HepG2 (cell line): ENCODE results near the gene THUMPD2. TPM values are rescaled to one million over a fixed set of nuclear protein-coding genes. Genes with fewer than 3 reads are reported as not detected.

Experiments used
- ATAC-seq: fragments of 200-7000 bp; cut with Tn5 transposase; 3 replicates; pipeline ENCODE4 v1.9.1; 2020; ENCODE audit warnings: mild to moderate bottlenecking, moderate library complexity
- BruUV-seq: library from RNA; stranded (reverse); fragments of 400-500 nt; replicated peaks from 2 replicates; lab custom pipeline; 2021; lab: Mats Ljungman, UMichigan
- CTCF ChIA-PET: fragments of 300-600 bp; formaldehyde crosslinking; extraction: SDS; loops from one replicate; lab custom pipeline; 2021; ENCODE audit warnings: low total read pairs, inconsistent platforms, low intra/inter-chr PET ratio; lab: Yijun Ruan, JAX
- POLR2A ChIA-PET: fragments of 350-600 bp; sonication (Branson Sonifier 250); formaldehyde crosslinking; loops from one replicate; lab custom pipeline; 2020; ENCODE audit warnings: antibody characterized with exemption, inconsistent platforms; lab: Yijun Ruan, JAX
- DNase-seq: peaks from one replicate; pipeline ENCODE4 v3.0.0-alpha.2; 2015; ENCODE audit warnings: low spot score
- FAIRE-seq: peaks from 3 replicates; lab custom pipeline; 2011; peaks lifted over from hg19 to GRCh38; lab: Jason Lieb, UNC
- H2AFZ ChIP-seq: one replicate; pipeline ENCODE4 v1.6.1; 2011; ENCODE audit warnings: low read length, inconsistent platforms
- H3K27ac ChIP-seq: fragments of 300-600 bp; 3 replicates; pipeline ENCODE4 v1.8.0; 2011; ENCODE audit warnings: mixed run types, mild to moderate bottlenecking, mixed read lengths, low read length, inconsistent platforms; ENCODE audit not compliant: insufficient read depth; ENCODE audit errors: extremely low read length
- H3K27me3 ChIP-seq, 2 experiments: fragments of 200-600 bp in 1 of 2; 2 replicates in 1 of 2; 3 replicates in 1 of 2; pipeline versions ENCODE4 v1.6.0 to v1.8.0; 2011; ENCODE audit warnings: low read length in 2 of 2, mild to moderate bottlenecking in 2 of 2, moderate library complexity in 2 of 2, inconsistent platforms in 1 of 2; ENCODE audit not compliant: insufficient read depth in 2 of 2, control insufficient read depth in 1 of 2
- H3K36me3 ChIP-seq, 2 experiments: fragments of 200-600 bp in 1 of 2; replicated peaks in 1 of 2; 2 replicates in 1 of 2; 3 replicates in 1 of 2; pipeline versions ENCODE4 v1.5.1 to v1.8.0; 2011; ENCODE audit warnings: low read length in 2 of 2, inconsistent platforms in 1 of 2; ENCODE audit not compliant: insufficient read depth in 2 of 2, control insufficient read depth in 1 of 2
- H3K4me1 ChIP-seq: 2 replicates; pipeline ENCODE4 v1.5.1; 2012; ENCODE audit warnings: low read length, inconsistent platforms; ENCODE audit not compliant: insufficient read depth
- H3K4me2 ChIP-seq: 2 replicates; pipeline ENCODE4 v1.6.0; 2011; ENCODE audit warnings: low read depth, low read length, inconsistent platforms
- H3K4me3 ChIP-seq, 3 experiments: fragments of 200-600 bp in 1 of 3; sonication (generic), shearing (Covaris generic) in 1 of 3; replicated peaks in 1 of 3; 2 replicates each; pipeline ENCODE4 v1.5.1; 2011 to 2016; ENCODE audit warnings: low read length in 3 of 3, inconsistent platforms in 2 of 3, low read depth in 2 of 3, mild to moderate bottlenecking in 2 of 3, control low read depth in 1 of 3, mixed read lengths in 1 of 3; ENCODE audit not compliant: insufficient read depth in 1 of 3
- H3K79me2 ChIP-seq: one replicate; pipeline ENCODE4 v1.6.1; 2011; ENCODE audit warnings: low read length, inconsistent platforms; ENCODE audit not compliant: insufficient read depth
- H3K9ac ChIP-seq: 2 replicates; pipeline ENCODE4 v1.6.0; 2011; ENCODE audit warnings: mild to moderate bottlenecking, low read depth, low read length, inconsistent platforms; ENCODE audit not compliant: insufficient read depth
- H3K9me3 ChIP-seq: 2 replicates; pipeline ENCODE4 v1.5.1; 2012; ENCODE audit warnings: mild to moderate bottlenecking, low read length
- H4K20me1 ChIP-seq: 2 replicates; pipeline ENCODE4 v1.6.0; 2011; ENCODE audit warnings: inconsistent platforms, mild to moderate bottlenecking, low read length, moderate library complexity; ENCODE audit not compliant: insufficient read depth
- BATF2 ChIP-seq: sonication (generic); formaldehyde crosslinking; IDR thresholded peaks from 2 replicates; pipeline ENCODE4 v1.8.0; 2022; ENCODE audit warnings: mild to moderate bottlenecking, missing genetic modification reagents, moderate library complexity
- CHD4 ChIP-seq: fragments of 200-600 bp; sonication (generic); IDR thresholded peaks from 2 replicates; pipeline ENCODE4 v1.7.0; 2017; ENCODE audit warnings: mild to moderate bottlenecking, low read length, borderline replicate concordance
- CREB1 ChIP-seq, 2 experiments: fragments of 450-650 bp in 1 of 2; IDR thresholded peaks; 2 replicates each; pipeline ENCODE4 v1.6.1; 2016 to 2017; ENCODE audit warnings: control low read depth in 1 of 2, mild to moderate bottlenecking in 1 of 2, missing compliant biosample characterization in 1 of 2, missing genetic modification characterization in 1 of 2
- HNF4G ChIP-seq, 2 experiments: sonication (generic) in 1 of 2; formaldehyde crosslinking in 1 of 2; IDR thresholded peaks; 2 replicates each; pipeline versions ENCODE4 v1.4.0 to v1.6.1; 2011 to 2020; ENCODE audit warnings: borderline replicate concordance in 2 of 2, low read depth in 2 of 2, mild to moderate bottlenecking in 2 of 2, low read length in 1 of 2, missing genetic modification reagents in 1 of 2, moderate library complexity in 1 of 2
- MAFK ChIP-seq, 2 experiments: IDR thresholded peaks in 1 of 2; conservative IDR thresholded peaks in 1 of 2; 2 replicates each; pipeline ENCODE4 v1.6.1; 2011; ENCODE audit warnings: improper control_type of control experiment in 2 of 2, low read length in 2 of 2
- TCF12 ChIP-seq, 2 experiments: fragments of 450-650 bp in 1 of 2; sonication (generic) in 1 of 2; formaldehyde crosslinking in 1 of 2; IDR thresholded peaks; 2 replicates each; pipeline versions ENCODE4 v1.6.1 to v1.8.0; 2017 to 2022; ENCODE audit warnings: antibody characterized with exemption in 1 of 2, mild to moderate bottlenecking in 1 of 2, missing genetic modification reagents in 1 of 2, moderate library complexity in 1 of 2
- TEF ChIP-seq: sonication (generic); formaldehyde crosslinking; IDR thresholded peaks from 2 replicates; pipeline ENCODE4 v1.5.0; 2020; ENCODE audit warnings: missing genetic modification reagents
- THAP11 ChIP-seq: IDR thresholded peaks from 2 replicates; pipeline ENCODE4 v1.6.1; 2016; ENCODE audit warnings: missing biosample characterization, missing genetic modification reagents
- ZBTB42 ChIP-seq: sonication (generic); formaldehyde crosslinking; IDR thresholded peaks from 2 replicates; pipeline ENCODE4 v1.5.0; 2020; ENCODE audit warnings: mild to moderate bottlenecking, missing genetic modification reagents
- ZNF18 ChIP-seq: sonication (generic); formaldehyde crosslinking; IDR thresholded peaks from 2 replicates; pipeline ENCODE4 v1.8.0; 2022; ENCODE audit warnings: mild to moderate bottlenecking, missing genetic modification reagents; ENCODE audit not compliant: insufficient replicate concordance
- ZNF780A ChIP-seq: sonication (generic); formaldehyde crosslinking; IDR thresholded peaks from 2 replicates; pipeline ENCODE4 v1.8.0; 2022; ENCODE audit warnings: mild to moderate bottlenecking, missing genetic modification reagents, moderate library complexity
- WGBS: methylation state at CpG from one replicate; pipeline ENCODE4 v1.1.6; 2017; ENCODE audit warnings: low lambda C conversion rate; 5-methylcytosine and 5-hydroxymethylcytosine counted together
- in situ Hi-C: cut with HindIII; loops from 2 replicates; pipeline ENCODE4 v1.10.0; 2017; ENCODE audit warnings: low pct_unique_long_range_greater_than_20kb; ENCODE audit not compliant: extremely low pct_ligation_motif_present
- intact Hi-C: fragments of 100-400 bp; cut with micrococcal nuclease; formaldehyde crosslinking; loops from one replicate; pipeline ENCODE4 v1.10.0; 2022; ENCODE audit not compliant: unreplicated experiment
- polyA plus RNA-seq, 8 experiments: library from polyadenylated mRNA; depleted of rRNA in 3 of 8; stranded (reverse) in 7 of 8; unstranded in 1 of 8; fragments of >200 nt; fragmentation: Illumina TruSeq in 4 of 8; extraction: Trizol in 4 of 8; gene quantifications; 2 replicates each; pipeline versions ENCODE4 v1.2.1 to v1.2.3, GENCODE V29; 2011 to 2016; ENCODE audit warnings: low read depth in 4 of 8, missing spikeins in 1 of 8, mixed read lengths in 1 of 8; ENCODE audit not compliant: insufficient read depth in 1 of 8
- total RNA-seq, 5 experiments: library from RNA; depleted of rRNA; stranded (reverse); fragments of >200 nt; fragmentation: Illumina TruSeq; extraction: Trizol; gene quantifications; 2 replicates each; pipeline ENCODE4 v1.2.3, GENCODE V29; 2016; ENCODE audit warnings: low read depth in 1 of 5
- TF ChIP-seq, protein P1 (sequence below): sonication (generic); formaldehyde crosslinking; IDR thresholded peaks from 2 replicates; pipeline ENCODE4 v1.4.0; 2020; ENCODE audit warnings: missing genetic modification reagents, borderline replicate concordance
- TF ChIP-seq, protein P2 (sequence below): sonication (generic); formaldehyde crosslinking; IDR thresholded peaks from 2 replicates; pipeline ENCODE4 v1.8.0; 2022; ENCODE audit warnings: missing genetic modification reagents, mild to moderate bottlenecking, inconsistent platforms, borderline replicate concordance

The THUMPD2 gene
- total and polyA plus RNA-seq, 2 of the 13 experiments (the other 11 are each of a cell fraction or from before 2014, with no cell fraction given) = 11.8 to 15.6 TPM

GRCh38 chr2:39703181-39703872, 75.7 kb downstream of the THUMPD2 start:
- TF ChIP-seq, protein P1, sequence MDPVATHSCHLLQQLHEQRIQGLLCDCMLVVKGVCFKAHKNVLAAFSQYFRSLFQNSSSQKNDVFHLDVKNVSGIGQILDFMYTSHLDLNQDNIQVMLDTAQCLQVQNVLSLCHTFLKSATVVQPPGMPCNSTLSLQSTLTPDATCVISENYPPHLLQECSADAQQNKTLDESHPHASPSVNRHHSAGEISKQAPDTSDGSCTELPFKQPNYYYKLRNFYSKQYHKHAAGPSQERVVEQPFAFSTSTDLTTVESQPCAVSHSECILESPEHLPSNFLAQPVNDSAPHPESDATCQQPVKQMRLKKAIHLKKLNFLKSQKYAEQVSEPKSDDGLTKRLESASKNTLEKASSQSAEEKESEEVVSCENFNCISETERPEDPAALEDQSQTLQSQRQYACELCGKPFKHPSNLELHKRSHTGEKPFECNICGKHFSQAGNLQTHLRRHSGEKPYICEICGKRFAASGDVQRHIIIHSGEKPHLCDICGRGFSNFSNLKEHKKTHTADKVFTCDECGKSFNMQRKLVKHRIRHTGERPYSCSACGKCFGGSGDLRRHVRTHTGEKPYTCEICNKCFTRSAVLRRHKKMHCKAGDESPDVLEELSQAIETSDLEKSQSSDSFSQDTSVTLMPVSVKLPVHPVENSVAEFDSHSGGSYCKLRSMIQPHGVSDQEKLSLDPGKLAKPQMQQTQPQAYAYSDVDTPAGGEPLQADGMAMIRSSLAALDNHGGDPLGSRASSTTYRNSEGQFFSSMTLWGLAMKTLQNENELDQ = no peak
- no peak for TF ChIP-seq THAP11 (CRISPR knock-in tag)
- TF ChIP-seq TCF12 (IDR thresholded peaks at IDR 0.05) = no peak
- no peak for TF ChIP-seq TCF12 (CRISPR knock-in tag; IDR thresholded peaks at IDR 0.05)
- no peak for TF ChIP-seq CHD4
- no peak for TF ChIP-seq ZNF780A
- TF ChIP-seq CREB1 (IDR thresholded peaks at IDR 0.05) = no peak
- TF ChIP-seq CREB1 (CRISPR knock-in tag; IDR thresholded peaks at IDR 0.05) = no peak
- no peak for TF ChIP-seq TEF
- no peak for TF ChIP-seq MAFK (conservative IDR thresholded peaks at IDR 0.05 in 1 of 2, IDR thresholded peaks at IDR 0.05 in 1 of 2; ENCODE audit: low read length in 2 of 2)
- TF ChIP-seq, protein P2, sequence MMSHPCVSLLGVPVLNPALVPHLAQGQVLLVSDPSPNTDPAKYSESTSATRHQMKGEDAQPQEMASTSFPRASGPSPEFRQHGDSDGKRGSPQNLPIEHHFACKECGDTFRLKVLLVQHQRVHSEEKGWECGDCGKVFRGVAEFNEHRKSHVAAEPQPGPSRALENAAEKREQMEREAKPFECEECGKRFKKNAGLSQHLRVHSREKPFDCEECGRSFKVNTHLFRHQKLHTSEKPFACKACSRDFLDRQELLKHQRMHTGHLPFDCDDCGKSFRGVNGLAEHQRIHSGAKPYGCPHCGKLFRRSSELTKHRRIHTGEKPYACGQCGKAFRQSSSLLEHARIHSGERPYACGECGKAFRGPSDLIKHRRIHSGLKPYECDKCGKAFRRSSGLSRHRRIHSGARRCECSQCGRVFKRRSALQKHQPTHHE (CRISPR knock-in tag) = no peak
- TF ChIP-seq HNF4G (IDR thresholded peaks at IDR 0.05; ENCODE audit: borderline replicate concordance, low read depth, low read length) = no peak
- no peak for TF ChIP-seq HNF4G (CRISPR knock-in tag; IDR thresholded peaks at IDR 0.05; ENCODE audit: borderline replicate concordance, low read depth)
- no peak for TF ChIP-seq ZBTB42 (CRISPR knock-in tag)
- TF ChIP-seq BATF2 (CRISPR knock-in tag) = no peak
- no peak for TF ChIP-seq ZNF18 (CRISPR knock-in tag)
- TF ChIP-seq, all 625 proteins: peak for 0
- intact Hi-C loops (no loop called here), in situ Hi-C loops (no loop called here)
- POLR2A ChIA-PET = no interaction called here
- H3K36me3 ChIP-seq = no peaks in the 10 kb centered on the region
- no TSS peak for BruUV-seq
- peaks cover 0 to 3% of the 10 kb centered on the region in 2 experiments; a peak in 1 of 5 replicates for H3K27me3 ChIP-seq
- H3K9ac ChIP-seq = no peak overlapping the region
- WGBS = 6% methylated on average over 3 of the region's 3 CpGs
- no peak overlapping the region for H3K4me3 ChIP-seq
- peaks cover 26% of the 10 kb centered on the region for H3K4me1 ChIP-seq
- H3K9me3 ChIP-seq = peaks cover 17% of the 10 kb centered on the region
- CTCF ChIA-PET = no interaction called here
- no peak overlapping the region for H3K27ac ChIP-seq
- no peak for ATAC-seq
- no peaks in the 10 kb centered on the region for H3K79me2 ChIP-seq
- H2AFZ ChIP-seq = no peak overlapping the region
- FAIRE-seq = no peak
- no peaks in the 10 kb centered on the region for H4K20me1 ChIP-seq
- no peak overlapping the region for H3K4me2 ChIP-seq
- DNase-seq = no peak
